Stimulated activated CD4-positive, alpha-beta T cell treated with anti-CD3 and anti-CD28 coated beads, Interleukin-2, amount 100 ng/mL, for 24 hours (primary cell): ENCODE data around the gene ASCC2.
A peak's percentile ranks its signal among the peaks of the same experiment; 100 is the strongest.
"Not testable (repeated sequence)": the region's sequence is repeated elsewhere in the genome, so short reads cannot be mapped to it uniquely, and the experiment has no call there.

Experiments used
- DNase-seq, 2 donors: peaks; one replicate each; pipeline ENCODE4 v3.0.0-alpha.2; 2020

ASCC2 gene

GRCh38 chr22:29854432-29854831, 16.4 kb upstream of the ASCC2 start:
- no peak for DNase-seq

- no peak for DNase-seq
These were observed 10.0 kb upstream of the ASCC2 start for GRCh38 chr22:29848111-29848510.

GRCh38 chr22:29846290-29846689, 8.2 kb upstream of the ASCC2 start:
- no peak for DNase-seq

GRCh38 chr22:29842740-29843139, 4.7 kb upstream of the ASCC2 start:
- DNase-seq: no peak

GRCh38 chr22:29842172-29842571, 4.1 kb upstream of the ASCC2 start:
- DNase-seq: no peak

- no peak for DNase-seq
These were observed 2.4 kb upstream of the ASCC2 start for GRCh38 chr22:29840498-29840897.

GRCh38 chr22:29839039-29839438, 965 bp upstream of the ASCC2 start:
- no peak for DNase-seq

- no peak for DNase-seq
These were observed 504 bp upstream of the ASCC2 start for GRCh38 chr22:29838599-29838956.

GRCh38 chr22:29836791-29837370, 1.2 kb downstream of the ASCC2 start:
- not testable (repeated sequence) for DNase-seq

GRCh38 chr22:29834046-29834445, 4.0 kb downstream of the ASCC2 start:
- DNase-seq: no peak

- DNase-seq: no peak
These were observed 4.6 kb downstream of the ASCC2 start for GRCh38 chr22:29833392-29833965.

- no peak for DNase-seq
These were observed 6.1 kb downstream of the ASCC2 start for GRCh38 chr22:29831958-29832357.

- no peak for DNase-seq
These were observed 6.7 kb downstream of the ASCC2 start for GRCh38 chr22:29831186-29831921.

- no peak for DNase-seq
These were observed 7.5 kb downstream of the ASCC2 start for GRCh38 chr22:29830585-29830984.

GRCh38 chr22:29827726-29828125, 10.3 kb downstream of the ASCC2 start:
- DNase-seq: not testable (repeated sequence)

GRCh38 chr22:29827091-29827490, 11.0 kb downstream of the ASCC2 start:
- no peak for DNase-seq

- DNase-seq: no peak
These were observed 12.5 kb downstream of the ASCC2 start for GRCh38 chr22:29825578-29825977.

GRCh38 chr22:29824677-29825076, 13.4 kb downstream of the ASCC2 start:
- DNase-seq: no peak

- DNase-seq: peak in 1 of 2 donors; percentile 54
These were observed 16.6 kb downstream of the ASCC2 start for GRCh38 chr22:29821291-29822016.

GRCh38 chr22:29820961-29821290, 17.1 kb downstream of the ASCC2 start:
- DNase-seq: no peak

GRCh38 chr22:29819501-29819900, 18.6 kb downstream of the ASCC2 start:
- DNase-seq: no peak

GRCh38 chr22:29817724-29818123, 20.4 kb downstream of the ASCC2 start:
- DNase-seq: no peak

GRCh38 chr22:29816980-29817379, 21.1 kb downstream of the ASCC2 start:
- DNase-seq: no peak

GRCh38 chr22:29816539-29816938, 21.5 kb downstream of the ASCC2 start:
- DNase-seq: no peak
